H1 (cell line): ENCODE results near the gene ADAMTS14. TPM values are rescaled to one million over a fixed set of nuclear protein-coding genes. Genes with fewer than 3 reads are reported as not detected.

ENCODE experiments used
- CTCF ChIA-PET: fragments of 300-600 bp; sonication (Branson Sonifier 250); formaldehyde crosslinking; loops from one replicate; lab custom pipeline; 2021; ENCODE audit not compliant: partially characterized antibody; lab: Charles Lee
- POLR2A ChIA-PET: fragments of 300-600 bp; sonication (Branson Sonifier 250); formaldehyde crosslinking; loops from one replicate; lab custom pipeline; 2021; ENCODE audit warnings: inconsistent platforms; ENCODE audit not compliant: partially characterized antibody; lab: Charles Lee
- DNase-seq, 2 experiments: peaks; one replicate each; pipeline versions ENCODE4 v3.0.0 to v3.0.0-alpha.2; 2010 to 2022; ENCODE audit warnings: low spot score in 2 of 2, low read depth in 1 of 2, mixed read lengths in 1 of 2
- FAIRE-seq: peaks from 2 replicates; lab custom pipeline; 2011; peaks lifted over from hg19 to GRCh38; lab: Jason Lieb, UNC
- H2AFZ ChIP-seq: 2 replicates; pipeline ENCODE4 v1.8.1; 2012; ENCODE audit warnings: low read length, inconsistent platforms
- H2AK5ac ChIP-seq: 2 replicates; pipeline ENCODE4 v1.6.1; 2013; ENCODE audit warnings: low read depth, low read length
- H2BK120ac ChIP-seq: replicated peaks from 2 replicates; pipeline ENCODE3; 2013; ENCODE audit warnings: low read depth, low read length, inconsistent platforms
- H2BK12ac ChIP-seq: 2 replicates; pipeline ENCODE4 v1.6.1; 2013; ENCODE audit warnings: low read depth, low read length
- H2BK15ac ChIP-seq: 2 replicates; pipeline ENCODE4 v1.6.1; 2013; ENCODE audit warnings: low read length
- H2BK20ac ChIP-seq: 2 replicates; pipeline ENCODE4 v1.6.1; 2013; ENCODE audit warnings: low read length
- H2BK5ac ChIP-seq: 2 replicates; pipeline ENCODE4 v1.6.1; 2013; ENCODE audit warnings: low read depth, low read length
- H3K14ac ChIP-seq: 2 replicates; pipeline ENCODE4 v1.6.1; 2013; ENCODE audit warnings: inconsistent platforms; ENCODE audit not compliant: insufficient read length
- H3K18ac ChIP-seq: 2 replicates; pipeline ENCODE4 v1.6.1; 2013; ENCODE audit warnings: low read length; ENCODE audit errors: extremely low read depth
- H3K23ac ChIP-seq: 2 replicates; pipeline ENCODE4 v1.6.1; 2013; ENCODE audit warnings: inconsistent platforms; ENCODE audit not compliant: insufficient read length
- H3K23me2 ChIP-seq: 2 replicates; pipeline ENCODE4 v1.6.1; 2013; ENCODE audit warnings: low read depth, low read length
- H3K27ac ChIP-seq: 2 replicates; pipeline ENCODE4 v1.6.1; 2011; ENCODE audit warnings: low read depth, low read length, inconsistent platforms
- H3K27me3 ChIP-seq, 4 experiments: replicated peaks in 1 of 4; 1 replicate in 1 of 4; 2 replicates in 3 of 4; pipeline versions ENCODE4 v1.6.1 to v1.8.1; 2011 to 2013; ENCODE audit warnings: low read length in 3 of 4, mild to moderate bottlenecking in 3 of 4, inconsistent platforms in 2 of 4, mixed read lengths in 2 of 4, moderate library complexity in 1 of 4; ENCODE audit not compliant: control insufficient read depth in 3 of 4, insufficient read depth in 3 of 4; ENCODE audit errors: extremely low read depth in 1 of 4
- H3K36me3 ChIP-seq, 4 experiments: 2 replicates each; pipeline versions ENCODE4 v1.6.1 to v1.8.1; 2011 to 2013; ENCODE audit warnings: mild to moderate bottlenecking in 4 of 4, low read length in 3 of 4, moderate library complexity in 2 of 4, control low read depth in 1 of 4, inconsistent platforms in 1 of 4; ENCODE audit not compliant: insufficient read depth in 4 of 4, control insufficient read depth in 2 of 4
- H3K4ac ChIP-seq: replicated peaks from 2 replicates; pipeline ENCODE3; 2013; ENCODE audit warnings: low read length, low read depth, mixed read lengths, inconsistent platforms; ENCODE audit not compliant: insufficient read length
- H3K4me1 ChIP-seq, 4 experiments: replicated peaks in 1 of 4; 1 replicate in 1 of 4; 2 replicates in 3 of 4; pipeline versions ENCODE4 v1.6.1 to v1.8.1; 2011 to 2013; ENCODE audit warnings: low read length in 3 of 4, inconsistent platforms in 2 of 4, mixed read lengths in 1 of 4; ENCODE audit not compliant: insufficient read depth in 4 of 4, control insufficient read depth in 3 of 4
- H3K4me2 ChIP-seq, 2 experiments: 2 replicates each; pipeline versions ENCODE4 v1.6.1 to v1.8.1; 2011 to 2013; ENCODE audit warnings: low read depth in 2 of 2, low read length in 2 of 2, control low read depth in 1 of 2, inconsistent platforms in 1 of 2, mild to moderate bottlenecking in 1 of 2; ENCODE audit not compliant: insufficient read depth in 1 of 2
- H3K4me3 ChIP-seq, 4 experiments: fragments of 200-600, 300-600 bp in 1 of 4; sonication (generic), shearing (Covaris generic), sonication (Bioruptor Twin) in 1 of 4; 2 replicates each; pipeline versions ENCODE4 v1.5.1 to v1.8.1; 2011 to 2016; ENCODE audit warnings: low read length in 4 of 4, low read depth in 3 of 4, control low read depth in 2 of 4, inconsistent platforms in 2 of 4, mild to moderate bottlenecking in 2 of 4, mixed read lengths in 1 of 4, moderate library complexity in 1 of 4; ENCODE audit not compliant: insufficient read depth in 2 of 4; ENCODE audit errors: extremely low read depth in 1 of 4
- H3K56ac ChIP-seq: replicated peaks from 2 replicates; pipeline ENCODE3; 2013; ENCODE audit warnings: low read depth, mild to moderate bottlenecking, mixed read lengths, low read length, inconsistent platforms; ENCODE audit not compliant: insufficient read length
- H3K79me1 ChIP-seq: 2 replicates; pipeline ENCODE4 v1.6.1; 2013; ENCODE audit warnings: low read depth, low read length, control low read depth
- H3K79me2 ChIP-seq, 2 experiments: 2 replicates each; pipeline versions ENCODE4 v1.6.1 to v1.8.1; 2012 to 2013; ENCODE audit warnings: low read length in 2 of 2, mild to moderate bottlenecking in 2 of 2, inconsistent platforms in 1 of 2; ENCODE audit not compliant: insufficient read depth in 2 of 2, control insufficient read depth in 1 of 2
- H3K9ac ChIP-seq, 4 experiments: replicated peaks in 1 of 4; 1 replicate in 1 of 4; 2 replicates in 3 of 4; pipeline versions ENCODE4 v1.6.1 to v1.8.1; 2011 to 2013; ENCODE audit warnings: low read depth in 3 of 4, low read length in 3 of 4, control low read depth in 2 of 4, mild to moderate bottlenecking in 2 of 4, moderate library complexity in 2 of 4, inconsistent platforms in 1 of 4; ENCODE audit errors: extremely low read depth in 1 of 4
- H3K9me3 ChIP-seq, 2 experiments: 2 replicates each; pipeline versions ENCODE4 v1.6.1 to v1.8.1; 2012 to 2013; ENCODE audit warnings: mild to moderate bottlenecking in 2 of 2, moderate library complexity in 2 of 2, control low read depth in 1 of 2, inconsistent platforms in 1 of 2, low read depth in 1 of 2, low read length in 1 of 2, mixed read lengths in 1 of 2; ENCODE audit not compliant: insufficient read depth in 2 of 2
- H4K20me1 ChIP-seq, 2 experiments: replicated peaks in 1 of 2; 2 replicates each; pipeline versions ENCODE3 to v1.8.1; 2011 to 2013; ENCODE audit warnings: inconsistent platforms in 2 of 2, low read length in 2 of 2, mild to moderate bottlenecking in 1 of 2; ENCODE audit not compliant: insufficient read depth in 2 of 2, control insufficient read depth in 1 of 2
- H4K5ac ChIP-seq: 2 replicates; pipeline ENCODE4 v1.6.1; 2013; ENCODE audit warnings: low read length, low read depth, mixed read lengths, inconsistent platforms; ENCODE audit not compliant: insufficient read length
- H4K8ac ChIP-seq: 2 replicates; pipeline ENCODE4 v1.8.0; 2013; ENCODE audit warnings: mild to moderate bottlenecking, moderate library complexity, low read length, inconsistent platforms; ENCODE audit not compliant: insufficient read depth; ENCODE audit errors: extremely low read depth
- H4K91ac ChIP-seq: replicated peaks from 2 replicates; pipeline ENCODE3; 2013; ENCODE audit warnings: low read length, mixed read lengths, inconsistent platforms; ENCODE audit not compliant: insufficient read length
- BCL11A ChIP-seq, 2 experiments: IDR thresholded peaks; one replicate each; pipeline ENCODE4 v1.6.1; 2011; ENCODE audit warnings: low read depth in 2 of 2, low read length in 2 of 2, mild to moderate bottlenecking in 2 of 2
- CHD2 ChIP-seq: IDR thresholded peaks from 2 replicates; pipeline ENCODE4 v1.6.1; 2012; ENCODE audit warnings: low read length, improper control_type of control experiment
- CTBP2 ChIP-seq: IDR thresholded peaks from 2 replicates; pipeline ENCODE4 v1.7.0; 2011; ENCODE audit warnings: borderline replicate concordance, mild to moderate bottlenecking, moderate library complexity, mixed read lengths, low read length; ENCODE audit not compliant: insufficient read depth, insufficient read length
- GTF2F1 ChIP-seq: IDR thresholded peaks from 2 replicates; pipeline ENCODE4 v1.6.1; 2012; ENCODE audit warnings: low read depth, low read length, improper control_type of control experiment, borderline replicate concordance
- SP1 ChIP-seq: IDR thresholded peaks from 2 replicates; pipeline ENCODE4 v1.6.1; 2011; ENCODE audit warnings: low read depth, low read length
- TAF1 ChIP-seq: IDR thresholded peaks from 2 replicates; pipeline ENCODE4 v1.6.1; 2011; ENCODE audit warnings: mild to moderate bottlenecking, low read depth, low read length
- TAF7 ChIP-seq: optimal IDR thresholded peaks from 2 replicates; pipeline ENCODE3; 2011; ENCODE audit warnings: low read depth, mild to moderate bottlenecking, inconsistent platforms, low read length, moderate library complexity, borderline replicate concordance
- YY1 ChIP-seq: IDR thresholded peaks from 2 replicates; pipeline ENCODE4 v1.6.1; 2011; ENCODE audit warnings: low read depth, mild to moderate bottlenecking, low read length
- WGBS, 2 experiments: shearing (Covaris generic) in 1 of 2; methylation state at CpG; one replicate each; pipeline versions ENCODE4 v1.1.6 to v1.1.7; 2013 to 2015; ENCODE audit warnings: low lambda C conversion rate in 2 of 2, mixed read lengths in 2 of 2, inconsistent platforms in 1 of 2, low coverage in 1 of 2, missing lambda C conversion rate in 1 of 2; ENCODE audit not compliant: insufficient replicate concordance in 2 of 2, insufficient coverage in 1 of 2, insufficient read length in 1 of 2; ENCODE audit errors: extremely low coverage in 1 of 2, missing lambda C conversion rate in 1 of 2; 5-methylcytosine and 5-hydroxymethylcytosine counted together
- polyA plus RNA-seq, 7 experiments: library from polyadenylated mRNA; depleted of rRNA in 3 of 7; stranded (reverse) in 5 of 7; unstranded in 2 of 7; fragments of >200 nt in 5 of 7; fragments of 200-250 nt in 2 of 7; gene quantifications; 1 replicate in 5 of 7; 2 replicates in 1 of 7; 4 replicates in 1 of 7; pipeline versions ENCODE4 v1.2.1 to v1.2.3, GENCODE V29; 2011 to 2013; ENCODE audit warnings: missing spikeins in 2 of 7, mixed read lengths in 2 of 7
- total RNA-seq: library from RNA; stranded (reverse); fragmentation: NEBNext Ultra II Directional; extraction: Animal tissue kit (Norgen Biotek cat#: 25700); gene quantifications from 2 replicates; pipeline ENCODE4 v1.2.1, GENCODE V29; 2021
- TF ChIP-seq, protein P1 (sequence below): IDR thresholded peaks from 2 replicates; pipeline ENCODE4 v1.6.1; 2011; ENCODE audit warnings: low read depth, mild to moderate bottlenecking, low read length; ENCODE audit not compliant: insufficient read depth

The ADAMTS14 gene
- total and polyA plus RNA-seq, 2 of the 8 experiments (the other 6 are each of a cell fraction or from before 2014, with no cell fraction given): 2.0 to 2.3 TPM

DNA sequence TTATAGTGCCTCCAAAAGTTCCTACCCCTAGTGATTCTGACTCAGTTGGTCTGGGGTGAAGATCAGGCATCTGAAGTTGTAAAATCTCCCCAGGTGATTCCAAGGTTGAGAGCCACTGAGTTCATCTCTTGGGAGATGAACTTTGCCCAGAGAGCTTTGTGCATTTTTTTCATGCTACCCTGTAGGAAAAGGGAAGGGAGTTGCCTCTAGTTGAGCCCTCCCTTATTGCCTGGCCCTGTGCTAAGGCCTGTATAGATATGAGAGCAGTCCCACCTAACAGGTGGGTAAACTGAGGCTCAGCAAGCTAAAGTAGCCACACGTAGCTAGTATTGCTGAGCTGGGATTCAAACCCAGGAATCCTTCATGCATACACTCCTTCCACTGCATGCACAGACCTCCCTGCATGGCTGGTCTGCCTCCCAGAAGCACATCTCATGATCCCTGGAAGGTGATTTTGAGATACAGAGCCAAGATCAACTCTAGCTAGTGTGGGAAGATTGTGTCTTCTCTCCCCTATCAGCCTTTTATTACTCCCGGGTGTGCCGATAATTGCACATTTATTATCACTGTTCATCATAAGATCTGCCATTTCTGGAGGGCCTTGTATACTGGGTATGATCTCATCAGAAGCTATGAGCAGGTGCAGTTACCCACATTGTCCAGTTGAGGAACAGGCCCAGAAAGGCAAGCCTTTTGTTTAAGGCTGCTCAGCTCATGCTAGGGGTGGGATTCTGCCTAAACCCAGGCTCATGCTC, 65.9 kb downstream of the ADAMTS14 start:
- Histone ChIP-seq H3K4ac (no peak overlapping the region), H3K9ac (no peak overlapping the region), H2BK5ac (no peak overlapping the region), H3K56ac (no peak overlapping the region), H3K4me2 (no peak overlapping the region), H3K27me3 (peaks cover 0 to 2% (median 0%) of the 10 kb centered on the region in 4 experiments; a peak in 1 of 7 replicates), H3K14ac (no peak overlapping the region), H3K79me1 (no peaks in the 10 kb centered on the region), H3K27ac (no peak overlapping the region), H2AFZ (no peak overlapping the region), H3K4me1 (peaks cover 0 to 4% (median 0%) of the 10 kb centered on the region in 4 experiments; a peak in 1 of 7 replicates), H2BK120ac (no peak overlapping the region), H3K36me3 (no peaks in the 10 kb centered on the region), H4K5ac (no peak overlapping the region), H3K23me2 (no peaks in the 10 kb centered on the region), H2AK5ac (no peak overlapping the region), H3K4me3 (no peak overlapping the region), H3K18ac (no peak overlapping the region), H2BK20ac (no peak overlapping the region), H3K23ac (no peak overlapping the region), H2BK12ac (no peak overlapping the region), H4K8ac (no peak overlapping the region), H3K9me3 (no peaks in the 10 kb centered on the region), H4K20me1 (no peaks in the 10 kb centered on the region), H3K79me2 (no peaks in the 10 kb centered on the region), H2BK15ac (no peak overlapping the region), H4K91ac (no peak overlapping the region)
- ChIA-PET CTCF (interaction anchor here (0.6 to 2.7 kb wide), 18 partner anchors 9 to 308 kb away, joined by 3 to 10 read pairs (median 5); no protein-coding TSS in a partner anchor), POLR2A (no interaction called here)
- FAIRE-seq (no peak), DNase-seq (no peak)
- TF ChIP-seq GTF2F1 (no peak), YY1 (no peak), SP1 (no peak), CHD2 (no peak), TAF7 (no peak), CTBP2 (no peak), BCL11A (IDR thresholded peaks at IDR 0.05; ENCODE audit: low read depth in 2 of 2, low read length in 2 of 2) (no peak), TAF1 (no peak)
- TF ChIP-seq, protein P1, sequence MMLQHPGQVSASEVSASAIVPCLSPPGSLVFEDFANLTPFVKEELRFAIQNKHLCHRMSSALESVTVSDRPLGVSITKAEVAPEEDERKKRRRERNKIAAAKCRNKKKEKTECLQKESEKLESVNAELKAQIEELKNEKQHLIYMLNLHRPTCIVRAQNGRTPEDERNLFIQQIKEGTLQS: no peak
- 81% methylated on average over 3 of the region's 3 CpGs; no CpG with 5 or more reads in 1 of the 2 experiments for WGBS, 2 experiments
